MM.1S (cell line): ENCODE measurements around the gene WDFY3.

Experiments used
- CTCF ChIP-seq: fragments of 300-600 bp; sonication (generic); IDR thresholded peaks from 2 replicates; pipeline ENCODE4 v1.5.1; 2016; ENCODE audit warnings: antibody characterized with exemption, low read length, mixed read lengths
- EZH2 ChIP-seq: fragments of 300-600 bp; sonication (generic); optimal IDR thresholded peaks from 2 replicates; pipeline ENCODE3; 2017; ENCODE audit warnings: low read depth, mild to moderate bottlenecking, antibody characterized with exemption, low read length, mixed read lengths

- TF ChIP-seq CTCF (no peak), EZH2 (no peak)
Measured at GRCh38 chr4:84722720-84723119, 243.8 kb downstream of the WDFY3 start.
